HCT116 (cell line): ENCODE measurements around the gene CACNA1S. TPM values are rescaled to one million over a fixed set of nuclear protein-coding genes. Genes with fewer than 3 reads are reported as not detected.

Source experiments
- ATAC-seq: fragments of 200-7000 bp; cut with Tn5 transposase; 2 replicates; pipeline ENCODE4 v1.9.1; 2020; ENCODE audit warnings: mild to moderate bottlenecking, moderate library complexity
- BruUV-seq: library from RNA; stranded (reverse); fragments of 400-500 nt; replicated peaks from 2 replicates; lab custom pipeline; 2021; lab: Mats Ljungman, UMichigan
- CTCF ChIA-PET: fragments of 300-600 bp; sonication (Branson Sonifier 250); formaldehyde crosslinking; loops from one replicate; lab custom pipeline; 2021; ENCODE audit warnings: antibody characterized with exemption; lab: Charles Lee
- POLR2A ChIA-PET: fragments of 300-600, 350-600 bp; sonication (Branson Sonifier 250); formaldehyde crosslinking; loops from one replicate; lab custom pipeline; 2021; ENCODE audit warnings: antibody characterized with exemption; lab: Charles Lee
- RAD21 ChIA-PET, 2 experiments: fragments of 300-600 bp; sonication (Branson Sonifier 250); formaldehyde crosslinking; loops; one replicate each; lab custom pipeline; 2023; ENCODE audit warnings: low total read pairs in 2 of 2; ENCODE audit not compliant: uncharacterized antibody in 2 of 2, unreplicated experiment in 2 of 2, low non-redundant PET in 1 of 2; lab: Charles Lee
- DNase-seq: peaks from one replicate; pipeline ENCODE4 v3.0.0-alpha.2; 2010; ENCODE audit warnings: low read depth, low spot score
- H2AFZ ChIP-seq: fragments of 200-600 bp; shearing (Covaris generic), sonication (generic); 2 replicates; pipeline ENCODE4 v1.6.1; 2017; ENCODE audit warnings: low read depth, mixed run types, mixed read lengths, antibody characterized with exemption, low read length; ENCODE audit not compliant: poor library complexity, severe bottlenecking
- H3K27ac ChIP-seq: 2 replicates; pipeline ENCODE4 v1.5.1; 2012; ENCODE audit warnings: low read depth, low read length
- H3K27me3 ChIP-seq: fragments of 200-600 bp; sonication (generic); 2 replicates; pipeline ENCODE4 v1.6.1; 2016; ENCODE audit warnings: mixed run types, low read length, mixed read lengths; ENCODE audit not compliant: insufficient read depth
- H3K36me3 ChIP-seq, 2 experiments: fragments of 200-500 bp in 1 of 2; fragments of 200-600 bp in 1 of 2; sonication (Bioruptor generic) in 1 of 2; sonication (generic) in 1 of 2; 2 replicates each; pipeline versions ENCODE4 v1.5.1 to v1.6.1; 2014 to 2016; ENCODE audit warnings: low read length in 2 of 2, inconsistent platforms in 1 of 2, mixed read lengths in 1 of 2, mixed run types in 1 of 2; ENCODE audit not compliant: insufficient read depth in 2 of 2, control insufficient read depth in 1 of 2
- H3K4me1 ChIP-seq, 2 experiments: fragments of 200-600 bp in 1 of 2; sonication (generic) in 1 of 2; 2 replicates each; pipeline versions ENCODE4 v1.5.1 to v1.6.1; 2012 to 2017; ENCODE audit warnings: low read length in 2 of 2, inconsistent platforms in 1 of 2, mild to moderate bottlenecking in 1 of 2, mixed read lengths in 1 of 2, mixed run types in 1 of 2, moderate library complexity in 1 of 2; ENCODE audit not compliant: insufficient read depth in 2 of 2, control insufficient read depth in 1 of 2
- H3K4me2 ChIP-seq: fragments of 200-600 bp; sonication (generic); 2 replicates; pipeline ENCODE4 v1.6.1; 2017; ENCODE audit warnings: mixed run types, low read length, mixed read lengths
- H3K4me3 ChIP-seq, 2 experiments: fragments of 200-600 bp in 1 of 2; sonication (generic) in 1 of 2; replicated peaks in 1 of 2; 2 replicates each; pipeline ENCODE4 v1.5.1; 2011 to 2016; ENCODE audit warnings: low read length in 2 of 2, control low read depth in 1 of 2, low read depth in 1 of 2, mild to moderate bottlenecking in 1 of 2, mixed read lengths in 1 of 2, mixed run types in 1 of 2
- H3K79me2 ChIP-seq: fragments of 200-600 bp; sonication (generic); 2 replicates; pipeline ENCODE4 v1.6.1; 2017; ENCODE audit warnings: mild to moderate bottlenecking, mixed run types, low read length, moderate library complexity, mixed read lengths; ENCODE audit not compliant: insufficient read depth
- H3K9ac ChIP-seq: fragments of 200-600 bp; sonication (generic); 2 replicates; pipeline ENCODE4 v1.6.1; 2016; ENCODE audit warnings: low read length, mixed read lengths
- H3K9me2 ChIP-seq: fragments of 200-600 bp; sonication (generic), shearing (Covaris generic); 2 replicates; pipeline ENCODE4 v1.6.1; 2017; ENCODE audit warnings: mixed run types, mild to moderate bottlenecking, moderate library complexity; ENCODE audit not compliant: insufficient read depth
- H3K9me3 ChIP-seq, 2 experiments: fragments of 200-500 bp in 1 of 2; fragments of 200-600 bp in 1 of 2; sonication (Bioruptor generic) in 1 of 2; sonication (generic) in 1 of 2; 2 replicates each; pipeline ENCODE4 v1.6.1; 2014 to 2017; ENCODE audit warnings: low read length in 2 of 2, mixed read lengths in 2 of 2, inconsistent platforms in 1 of 2, low read depth in 1 of 2, mild to moderate bottlenecking in 1 of 2, mixed run types in 1 of 2, moderate library complexity in 1 of 2; ENCODE audit not compliant: control insufficient read depth in 1 of 2, insufficient read depth in 1 of 2
- H4K20me1 ChIP-seq: fragments of 200-600 bp; sonication (generic), shearing (Covaris generic); 2 replicates; pipeline ENCODE4 v1.6.1; 2017; ENCODE audit warnings: mixed run types, mild to moderate bottlenecking, moderate library complexity; ENCODE audit not compliant: insufficient read depth
- SRF ChIP-seq: IDR thresholded peaks from 2 replicates; pipeline ENCODE4 v1.6.1; 2012; ENCODE audit warnings: low read depth
- YY1 ChIP-seq: IDR thresholded peaks from 2 replicates; pipeline ENCODE4 v1.6.1; 2011; ENCODE audit warnings: low read length, low read depth, moderate library complexity, mild to moderate bottlenecking; ENCODE audit not compliant: insufficient replicate concordance; ENCODE audit errors: extremely low read depth
- ZBTB33 ChIP-seq: IDR thresholded peaks from 2 replicates; pipeline ENCODE4 v1.6.1; 2011; ENCODE audit warnings: mild to moderate bottlenecking, low read length, moderate library complexity; ENCODE audit not compliant: insufficient replicate concordance; ENCODE audit errors: extremely low read depth
- ZNF274 ChIP-seq: fragments of 200-500 bp; sonication (Bioruptor generic); IDR thresholded peaks from 2 replicates; pipeline ENCODE4 v1.6.1; 2014; ENCODE audit warnings: mild to moderate bottlenecking, low read depth, low read length, inconsistent platforms
- intact Hi-C: fragments of 100-400 bp; cut with micrococcal nuclease; formaldehyde crosslinking; loops from 2 replicates; pipeline ENCODE4 v1.10.0; 2022
- total RNA-seq: library from RNA; stranded (reverse); gene quantifications from one replicate; pipeline ENCODE4 v1.2.1, GENCODE V29; 2021; ENCODE audit not compliant: unreplicated experiment

The CACNA1S gene
- total RNA-seq, 1 experiment from 2014 or later: not detected

GRCh38 chr1:201115390-201115937 lies 3.2 kb upstream of the CACNA1S start:
- CTCF ChIA-PET: interaction anchor here (1.1 to 4.0 kb wide), 5 partner anchors 29 to 556 kb away, joined by 3 to 55 read pairs (median 4); no protein-coding TSS in a partner anchor
- Histone ChIP-seq H3K4me1 (peaks cover 6 to 20% of the 10 kb centered on the region in 2 experiments; a peak in 3 of 4 replicates), H3K9me3 (no peaks in the 10 kb centered on the region), H3K9ac (peak overlapping the region; percentile 84), H2AFZ (no peak overlapping the region), H3K9me2 (no peaks in the 10 kb centered on the region), H3K27ac (no peak overlapping the region), H4K20me1 (no peaks in the 10 kb centered on the region), H3K4me3 (peak overlapping the region; percentile 78 to 86), H3K36me3 (no peaks in the 10 kb centered on the region), H3K79me2 (no peaks in the 10 kb centered on the region), H3K4me2 (peak overlapping the region; percentile 83), H3K27me3 (0 out of 2 replicates have a peak, but pooled peaks cover 2% of the 10 kb centered on the region)
- POLR2A ChIA-PET: interaction anchor here (1.2 to 1.4 kb wide), 2 partner anchors 11 to 29 kb away, joined by 3 to 5 read pairs; partner anchors contain the start of gene ASCL5
- intact Hi-C loops: no loop called here
- RAD21 ChIA-PET: interaction anchor here in 1 of 2 experiments (2.1 kb wide), 1 partner anchor 29 kb away, joined by 14 read pairs; no protein-coding TSS in a partner anchor
- no TSS peak for BruUV-seq
- TF ChIP-seq ZNF274 (no peak), ZBTB33 (no peak), YY1 (no peak), SRF (no peak)
- DNase-seq (no peak), ATAC-seq (no peak)
